NCI-H2081 (cell line): ENCODE data around the gene KIF13A.
"Not testable (repeated sequence)": the region's sequence is repeated elsewhere in the genome, so short reads cannot be mapped to it uniquely, and the experiment has no call there.

Experiments
- DNase-seq, 2 experiments: peaks; one replicate each; lab custom pipeline; 2025; lab: John Stamatoyannopoulos, UW

KIF13A gene

DNA sequence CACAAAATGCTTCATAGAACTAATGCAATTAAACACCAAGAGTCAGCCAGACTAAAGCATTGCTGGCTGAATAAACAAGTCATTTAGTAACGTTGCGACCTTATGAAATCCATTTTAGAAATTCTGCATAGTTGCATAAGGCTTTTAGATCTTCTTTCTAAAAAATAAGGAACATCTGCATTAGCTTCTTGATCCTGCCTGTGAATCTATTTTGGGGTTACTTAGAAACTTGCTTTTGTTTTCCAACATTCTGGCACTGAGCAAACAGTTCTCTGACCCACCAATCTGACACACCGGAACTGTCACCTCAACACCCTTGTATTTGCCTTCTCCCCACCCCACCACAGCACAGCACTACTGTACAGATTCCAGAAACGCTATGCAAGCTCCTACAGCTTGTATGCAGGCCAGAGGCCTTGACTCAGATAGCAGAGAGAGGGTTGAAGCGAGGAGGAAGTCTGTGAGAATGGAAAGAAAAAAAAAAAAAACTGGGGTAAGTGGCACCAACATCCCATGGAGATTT, 55.0 kb downstream of the KIF13A start:
- no peak for DNase-seq

DNA sequence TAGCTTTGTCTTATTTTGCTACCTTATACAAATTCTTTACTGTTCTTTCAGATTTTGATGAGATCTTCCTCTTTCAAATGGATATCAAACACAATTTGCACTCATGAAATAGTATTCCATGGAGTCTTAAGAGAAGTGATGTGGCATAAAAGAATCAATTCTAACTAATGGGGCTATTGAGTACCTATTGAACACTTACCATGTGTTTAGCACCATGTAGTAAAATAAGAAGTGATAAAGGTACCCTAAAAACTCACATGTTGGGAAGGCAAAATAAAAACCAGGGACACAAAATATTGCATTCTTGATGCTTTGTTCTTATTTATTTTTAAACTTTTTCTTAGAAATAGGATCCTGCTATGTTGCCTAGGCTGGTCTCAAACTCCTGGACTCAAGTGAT, 56.2 kb downstream of the KIF13A start:
- DNase-seq: no peak

DNA sequence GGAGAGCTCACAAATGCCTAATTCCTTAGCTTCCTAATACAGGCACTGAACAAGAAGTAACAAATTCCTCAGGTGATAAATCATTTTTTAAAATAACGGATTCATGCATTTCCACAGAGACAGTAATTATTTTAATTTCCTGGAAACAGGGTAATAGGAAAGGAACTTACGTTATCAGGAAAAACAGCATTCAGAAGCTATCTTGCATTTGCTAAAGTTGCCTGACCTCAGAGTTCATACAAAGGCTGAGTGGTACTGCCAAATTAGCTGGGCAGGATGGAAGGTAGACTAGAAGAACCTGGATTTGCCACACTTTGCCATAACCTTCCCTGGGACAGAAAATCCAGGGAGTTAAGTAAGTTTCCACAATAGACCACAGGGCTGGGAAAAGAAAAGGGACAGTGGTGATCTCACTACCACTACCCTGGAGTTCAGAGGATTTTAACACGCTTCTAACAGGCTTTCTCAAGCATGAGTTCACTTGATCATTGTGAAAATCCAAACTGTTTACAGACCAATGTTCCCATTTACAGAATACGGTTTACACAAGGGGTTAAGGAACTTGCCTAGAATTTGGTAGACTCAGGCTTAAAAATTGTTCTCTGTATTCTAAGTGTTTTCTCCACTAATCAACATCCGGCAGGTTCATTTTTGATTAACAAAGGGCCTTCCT, 57.0 kb downstream of the KIF13A start:
- DNase-seq: no peak

DNA sequence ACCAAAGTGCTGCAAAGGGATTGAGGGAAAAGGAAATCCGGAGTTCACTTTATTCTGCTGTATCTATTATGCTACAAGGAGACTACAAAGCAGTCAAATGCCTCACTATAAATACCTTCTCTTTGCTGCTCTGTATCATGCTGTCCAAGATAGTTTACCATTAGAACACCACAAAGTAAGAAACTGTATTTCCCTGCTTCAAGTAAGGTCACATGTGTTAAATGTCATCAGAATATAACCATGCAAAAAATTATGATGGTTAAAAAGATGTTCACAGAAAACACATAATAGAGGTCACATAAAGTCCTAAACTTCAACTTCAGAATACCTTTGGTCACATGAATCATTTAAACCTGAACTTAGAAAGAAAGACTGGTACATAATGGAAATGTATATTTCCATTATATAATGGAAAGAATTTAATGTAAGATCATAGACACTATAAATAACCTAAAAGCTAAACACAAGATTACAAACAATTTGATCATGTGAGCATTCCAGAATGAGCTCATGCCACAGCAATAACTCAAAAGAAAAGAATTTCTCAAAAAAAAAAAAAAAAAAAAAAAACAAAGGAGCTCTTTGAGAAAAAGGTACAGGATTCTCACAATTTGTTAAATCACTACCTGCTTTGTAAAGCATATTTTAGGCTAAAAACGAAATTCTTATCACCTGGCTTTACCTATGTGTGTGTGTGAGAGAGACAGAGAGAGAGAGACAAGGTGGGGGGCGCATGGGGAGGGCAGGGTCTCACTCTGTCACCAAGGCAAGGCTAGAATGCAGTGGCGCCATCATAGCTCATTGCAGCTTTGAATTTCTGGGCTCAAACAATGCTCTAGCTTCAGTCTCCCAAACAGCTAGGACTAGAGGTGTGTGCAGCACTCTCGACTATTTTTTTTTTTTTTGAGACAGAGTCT, 58.7 kb downstream of the KIF13A start:
- no peak for DNase-seq

GRCh38 chr6:17927705-17928104, 59.7 kb downstream of the KIF13A start:
- DNase-seq: no peak

DNA sequence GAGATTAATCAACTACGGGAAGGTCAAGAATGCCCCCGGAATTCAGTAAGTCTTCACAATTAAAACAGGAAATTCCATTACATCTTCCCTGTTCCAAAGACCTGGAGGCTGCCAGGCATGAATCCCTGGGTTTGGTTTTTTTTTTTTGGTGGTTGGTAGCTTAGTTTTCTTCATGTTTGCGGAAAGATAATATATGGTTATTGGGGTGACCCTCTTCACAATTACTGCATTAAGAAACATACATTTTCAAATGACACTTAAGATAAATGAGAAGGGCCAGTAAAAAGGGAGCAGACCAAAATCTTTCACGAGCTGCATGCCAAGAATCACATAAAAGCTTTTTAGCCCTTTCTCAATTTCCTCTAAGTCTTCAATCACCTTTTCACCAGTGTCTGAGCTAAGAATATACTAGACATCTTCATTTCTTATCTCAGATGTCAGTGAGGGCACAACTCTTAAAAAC, 64.0 kb downstream of the KIF13A start:
- DNase-seq: no peak

DNA sequence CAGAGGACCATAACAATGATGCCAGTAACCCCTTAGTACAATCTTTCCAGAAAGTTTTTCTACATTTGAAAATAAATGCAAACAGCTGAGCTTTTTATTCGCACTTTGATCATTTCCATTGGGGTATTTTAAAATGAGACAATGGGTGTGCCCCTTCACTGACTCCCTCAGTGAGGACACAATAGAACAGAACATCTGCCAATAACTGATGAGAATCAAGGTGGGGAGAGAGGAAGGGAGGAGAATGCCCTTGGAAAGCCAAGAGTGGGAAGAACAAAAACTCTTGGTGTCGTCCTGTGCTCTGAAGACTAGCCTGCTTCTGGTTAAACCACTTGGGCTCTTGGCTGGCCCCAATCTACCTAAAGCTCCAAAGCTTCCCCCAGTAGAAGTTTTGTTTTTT, 66.0 kb downstream of the KIF13A start:
- no peak for DNase-seq

GRCh38 chr6:17919496-17919895, 67.9 kb downstream of the KIF13A start:
- DNase-seq: no peak

GRCh38 chr6:17917837-17918763, 69.3 kb downstream of the KIF13A start:
- DNase-seq: no peak

GRCh38 chr6:17914651-17915050, 72.8 kb downstream of the KIF13A start:
- no peak for DNase-seq

GRCh38 chr6:17912521-17912920, 74.9 kb downstream of the KIF13A start:
- no peak for DNase-seq

DNA sequence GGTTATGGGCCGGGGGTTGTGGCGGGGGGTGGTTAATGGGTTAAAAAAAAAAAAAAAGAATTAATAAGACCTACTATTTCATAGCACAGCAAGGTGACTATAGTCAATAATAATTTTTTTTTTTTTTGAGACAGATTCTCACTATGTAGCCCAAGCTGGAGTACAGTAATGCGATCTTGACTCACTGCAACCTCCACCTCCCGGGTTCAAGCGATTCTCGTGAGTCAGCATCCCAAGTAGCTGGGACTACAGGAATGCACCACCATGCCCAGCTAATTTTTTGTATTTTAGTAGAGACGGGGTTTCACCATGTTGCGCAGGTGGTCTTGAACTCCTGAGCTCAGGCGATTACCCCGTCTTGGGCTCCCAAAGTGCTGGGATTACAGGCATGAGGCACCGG, 75.8 kb downstream of the KIF13A start:
- not testable (repeated sequence) for DNase-seq

DNA sequence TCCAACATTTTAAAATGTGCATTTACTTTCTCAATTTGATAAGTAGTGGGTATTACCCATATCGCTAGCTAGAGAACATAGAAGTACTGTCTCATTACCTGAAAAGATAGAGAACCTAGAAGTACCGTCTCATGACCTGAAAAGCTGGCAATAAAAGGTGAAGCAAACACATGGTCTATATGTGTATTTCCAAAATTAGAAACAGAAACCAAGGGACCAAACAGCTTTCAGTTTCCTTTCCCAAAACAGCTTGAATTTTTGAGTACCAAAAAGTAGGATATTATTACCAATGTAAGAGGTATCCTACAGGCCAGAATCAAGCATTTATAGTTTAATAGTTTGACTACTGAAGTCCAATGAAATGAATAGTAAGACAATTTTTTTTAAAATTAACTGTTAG, 77.2 kb downstream of the KIF13A start:
- DNase-seq: no peak

GRCh38 chr6:17908831-17909230, 78.6 kb downstream of the KIF13A start:
- no peak for DNase-seq

DNA sequence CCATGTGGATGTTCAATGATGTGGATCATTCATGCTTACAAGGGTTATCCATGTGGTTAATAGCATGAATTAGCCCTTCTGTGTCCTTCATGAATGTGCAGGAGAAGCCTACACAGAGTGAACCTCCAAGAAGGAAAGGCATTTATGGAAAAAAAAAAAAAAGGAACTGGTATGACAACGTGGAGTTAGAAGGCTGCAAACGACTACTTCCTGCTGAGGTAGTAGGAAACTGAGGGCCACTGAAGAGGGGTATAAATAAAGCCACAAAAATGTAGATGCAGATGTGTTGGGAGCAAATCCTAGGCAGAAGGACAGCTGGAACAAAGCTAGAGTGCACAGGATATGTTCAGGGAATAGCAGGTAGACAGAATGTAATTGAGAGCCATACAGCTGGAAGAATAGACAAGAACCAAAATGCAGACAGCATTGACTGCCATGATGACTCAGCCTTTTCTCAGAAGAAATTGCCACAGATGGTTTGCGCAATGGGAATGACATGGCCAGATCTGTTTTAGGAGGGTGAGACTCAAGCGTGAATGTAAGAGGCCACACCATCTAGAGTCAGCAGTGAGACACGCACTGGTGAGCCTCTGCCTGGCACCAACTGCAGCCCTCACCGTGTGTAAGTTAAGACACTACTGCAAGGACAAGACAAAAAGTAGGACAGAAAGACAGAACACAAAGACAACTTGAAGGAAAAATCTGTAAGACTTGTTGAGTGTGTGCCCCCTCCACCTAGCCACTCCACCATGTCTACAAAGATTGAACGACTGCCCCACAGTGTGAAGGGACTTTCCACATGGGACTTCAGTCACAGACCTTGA, 79.8 kb downstream of the KIF13A start:
- no peak for DNase-seq

DNA sequence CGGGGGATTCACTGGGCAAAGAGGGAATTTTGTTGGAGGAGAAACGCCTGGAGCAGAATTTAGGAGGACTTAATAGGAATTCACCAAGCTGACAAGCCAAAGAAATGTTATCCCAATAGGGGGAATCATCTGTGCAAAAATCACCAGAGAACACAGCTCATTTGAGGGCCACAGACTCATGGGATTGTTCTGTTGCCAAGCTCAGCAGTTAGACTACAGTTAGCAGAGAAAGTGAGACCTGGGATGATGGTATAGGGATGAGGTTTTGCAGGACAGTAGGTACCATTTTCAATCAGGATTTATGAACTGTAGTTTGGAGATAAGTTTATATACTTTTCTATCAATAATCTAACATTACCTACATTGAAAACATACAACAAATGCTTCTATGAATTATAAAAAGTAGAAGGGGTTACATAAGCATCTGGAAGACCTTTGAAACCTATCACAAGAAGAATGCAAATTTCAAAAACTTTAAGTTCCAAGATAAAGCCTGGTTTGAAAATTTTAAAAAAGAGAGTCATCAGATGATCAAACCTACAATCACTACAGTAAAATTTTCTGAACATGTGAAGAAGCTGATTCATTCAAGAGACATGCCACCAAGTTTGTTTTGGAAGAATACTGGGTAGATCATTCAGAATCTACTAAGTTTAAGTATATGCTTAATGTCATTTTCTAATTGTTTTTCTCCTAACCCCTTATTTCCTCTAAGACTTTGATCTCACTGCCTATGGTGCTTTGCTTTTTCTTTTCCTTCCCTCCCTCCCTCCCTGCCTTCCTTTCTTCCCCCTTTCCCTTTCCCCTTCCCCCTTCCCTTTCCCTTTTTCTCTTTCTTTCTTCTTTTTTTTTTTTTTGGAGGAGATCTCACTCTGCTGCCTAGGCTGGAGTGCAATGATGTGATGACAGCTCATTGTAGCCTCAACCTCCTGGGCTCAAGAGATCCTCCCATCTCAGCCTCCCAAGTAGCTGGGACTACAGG, 81.5 kb downstream of the KIF13A start:
- DNase-seq: no peak

- DNase-seq: no peak
Measured at GRCh38 chr6:17904491-17905120, 82.8 kb downstream of the KIF13A start.

GRCh38 chr6:17902974-17903373, 84.5 kb downstream of the KIF13A start:
- DNase-seq: no peak

DNA sequence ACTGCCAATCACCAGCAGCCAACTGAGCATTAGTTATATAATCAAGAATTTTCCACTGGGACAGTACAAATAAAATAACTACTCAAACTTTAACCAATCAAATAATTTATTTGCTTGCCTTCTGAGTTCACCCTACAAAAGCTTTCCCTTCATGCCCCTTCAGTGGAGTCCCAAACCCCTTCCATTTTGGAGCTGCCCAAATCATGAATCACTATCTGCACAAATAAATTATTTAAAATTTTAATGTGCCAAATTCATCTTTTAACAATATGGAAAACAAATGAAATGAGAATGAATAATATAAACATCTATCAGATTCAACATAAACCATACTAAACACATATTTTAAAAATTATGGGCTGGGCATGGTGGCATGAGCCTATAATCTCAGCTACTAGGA, 85.9 kb downstream of the KIF13A start:
- no peak for DNase-seq
